Stimulated activated memory B cell treated with anti-CD40 and anti-IgM and Interleukin-4, amounts not matched to agents 10 μg/mL and 1 μg/mL and 100 μg/mL, for 72 hours (primary cell): Measurements from ENCODE around the gene SPACDR.

Source experiments
- ATAC-seq: fragments of 150-1000 bp; cut with Tn5 transposase; 2 replicates; pipeline ENCODE4 v1.10.0; 2021
- H3K27ac Mint-ChIP-seq: one replicate; pipeline ENCODE4 v1.8.0; 2022; ENCODE audit warnings: mild to moderate bottlenecking, mixed read lengths
- H3K27me3 Mint-ChIP-seq: one replicate; pipeline ENCODE4 v1.8.0; 2022; ENCODE audit warnings: mixed read lengths
- H3K36me3 Mint-ChIP-seq: one replicate; pipeline ENCODE4 v1.8.0; 2022; ENCODE audit warnings: mixed read lengths
- H3K4me1 Mint-ChIP-seq: one replicate; pipeline ENCODE4 v1.8.0; 2022; ENCODE audit warnings: mixed read lengths
- H3K4me3 Mint-ChIP-seq: one replicate; pipeline ENCODE4 v1.8.0; 2022; ENCODE audit warnings: mild to moderate bottlenecking, moderate library complexity, mixed read lengths
- H3K9me3 Mint-ChIP-seq: one replicate; pipeline ENCODE4 v1.8.0; 2022; ENCODE audit warnings: mixed read lengths

Gene SPACDR

DNA sequence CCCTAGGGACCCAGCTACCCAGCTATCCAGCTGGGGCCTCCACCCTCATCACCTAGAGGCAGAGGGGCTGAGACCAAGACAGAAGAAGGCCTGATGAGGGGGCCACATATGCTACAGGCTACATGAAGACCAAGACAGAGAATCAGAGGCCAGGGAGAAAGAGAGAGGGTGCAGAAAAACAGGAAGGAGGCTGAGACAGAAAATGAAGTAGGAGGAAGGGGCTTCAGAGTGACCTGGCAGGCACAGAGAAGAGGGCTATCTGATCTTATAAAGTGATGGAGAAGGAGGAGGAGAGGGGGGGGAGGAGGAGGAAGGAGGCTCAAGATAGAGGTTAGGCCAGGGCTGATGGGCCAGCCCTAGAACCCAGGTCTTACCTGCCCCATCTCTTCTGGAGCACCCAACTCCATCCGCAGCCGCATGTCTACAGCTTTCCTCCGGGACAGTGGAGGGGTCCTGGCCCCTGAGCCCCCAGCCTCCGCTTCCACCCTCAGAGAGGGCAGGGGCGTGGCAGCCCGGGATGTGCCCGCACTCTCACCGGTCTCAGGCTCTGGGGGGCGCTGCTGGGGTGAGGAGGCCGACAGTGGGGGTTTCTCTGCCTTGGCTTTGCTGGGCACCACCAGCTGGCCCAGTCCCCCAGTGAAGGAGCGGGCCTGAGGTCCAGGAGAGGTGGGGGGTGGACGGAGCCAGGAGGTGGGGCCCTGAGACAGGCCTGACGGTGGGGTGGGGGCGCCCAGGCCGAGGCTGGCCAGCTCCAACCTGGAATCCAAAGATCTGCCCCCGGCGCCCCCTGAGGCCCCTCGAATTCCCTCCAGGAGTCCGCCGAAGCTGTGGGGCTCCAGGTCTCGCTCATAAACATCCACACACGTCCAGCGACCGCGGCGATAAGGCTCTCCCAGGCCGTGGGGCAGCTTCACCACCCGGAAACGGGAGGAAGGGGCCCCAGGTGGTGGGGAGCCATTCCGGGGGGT is 13.1 kb upstream of the SPACDR start:
- peaks cover 42% of the 10 kb centered on the region for H3K36me3 Mint-ChIP-seq
- H3K4me1 Mint-ChIP-seq, result peaks cover 50% of the 10 kb centered on the region
- H3K9me3 Mint-ChIP-seq, result no peaks in the 10 kb centered on the region
- H3K27me3 Mint-ChIP-seq, result no peaks in the 10 kb centered on the region
- no peak for ATAC-seq
- peak overlapping the region; percentile 84 for H3K4me3 Mint-ChIP-seq
- peak overlapping the region; percentile 87 for H3K27ac Mint-ChIP-seq

DNA sequence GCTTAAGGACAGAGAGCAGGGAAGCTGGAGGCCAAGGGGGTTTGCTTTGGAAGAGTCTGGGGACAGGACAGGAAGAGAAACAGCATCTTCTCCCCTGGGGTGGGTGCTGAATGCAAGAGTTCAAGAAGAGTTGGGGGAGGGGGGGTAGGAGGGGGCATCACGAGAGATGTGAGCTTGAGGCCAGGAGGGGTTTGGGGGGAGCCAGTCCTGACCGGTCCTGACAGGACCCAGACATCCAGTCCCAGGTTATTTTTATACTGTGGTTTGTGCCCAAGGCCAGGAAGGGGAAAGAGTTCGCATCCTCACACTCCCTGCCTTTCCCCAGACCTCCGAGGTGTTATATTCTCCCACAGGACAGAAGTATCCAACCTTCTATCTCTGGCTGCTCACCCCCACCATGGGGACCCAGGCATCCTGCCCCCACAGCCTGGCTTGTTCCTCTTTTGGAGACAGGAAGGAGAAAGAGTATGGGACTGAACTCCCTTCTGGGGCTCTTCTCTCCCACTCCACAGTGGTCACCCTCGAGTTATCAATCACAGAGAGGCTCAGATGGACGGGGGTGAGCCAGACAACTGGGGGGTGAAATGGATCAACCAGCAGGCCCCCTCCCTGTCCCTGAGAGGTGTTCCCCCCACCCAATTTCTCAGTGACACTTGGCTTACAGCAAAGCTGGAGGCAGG is 12.2 kb upstream of the SPACDR start:
- H3K27ac Mint-ChIP-seq, result peak overlapping the region; percentile 87
- H3K27me3 Mint-ChIP-seq, result no peaks in the 10 kb centered on the region
- H3K4me1 Mint-ChIP-seq, result peaks cover 56% of the 10 kb centered on the region
- no peaks in the 10 kb centered on the region for H3K9me3 Mint-ChIP-seq
- H3K36me3 Mint-ChIP-seq, result peaks cover 47% of the 10 kb centered on the region
- ATAC-seq, result no peak
- H3K4me3 Mint-ChIP-seq, result peak overlapping the region; percentile 84

DNA sequence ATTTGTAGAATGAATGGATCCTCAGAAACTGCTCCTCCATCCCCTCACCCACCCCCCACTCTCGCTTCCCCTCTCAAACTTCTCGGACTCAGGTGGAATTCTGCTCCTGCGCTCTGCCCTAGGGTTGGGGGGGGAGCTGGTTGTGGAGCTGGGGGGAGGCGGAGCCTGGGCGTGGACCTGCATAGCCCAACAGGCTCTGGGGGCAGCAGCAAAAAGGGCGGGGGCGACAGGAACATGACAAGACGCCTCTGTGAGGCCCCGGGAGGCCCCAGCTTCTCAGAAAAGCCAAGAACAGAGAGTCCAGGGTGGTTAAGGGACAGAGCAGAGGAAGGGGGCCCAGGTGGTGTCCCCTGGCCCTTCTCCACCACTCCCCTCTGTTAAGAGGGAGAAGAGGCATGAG is 11.5 kb upstream of the SPACDR start:
- Mint-ChIP-seq H3K36me3 (peaks cover 50% of the 10 kb centered on the region), H3K4me3 (peak overlapping the region; percentile 84), H3K9me3 (no peaks in the 10 kb centered on the region), H3K27me3 (no peaks in the 10 kb centered on the region), H3K27ac (peak overlapping the region; percentile 87), H3K4me1 (peaks cover 56% of the 10 kb centered on the region)
- no peak for ATAC-seq

DNA sequence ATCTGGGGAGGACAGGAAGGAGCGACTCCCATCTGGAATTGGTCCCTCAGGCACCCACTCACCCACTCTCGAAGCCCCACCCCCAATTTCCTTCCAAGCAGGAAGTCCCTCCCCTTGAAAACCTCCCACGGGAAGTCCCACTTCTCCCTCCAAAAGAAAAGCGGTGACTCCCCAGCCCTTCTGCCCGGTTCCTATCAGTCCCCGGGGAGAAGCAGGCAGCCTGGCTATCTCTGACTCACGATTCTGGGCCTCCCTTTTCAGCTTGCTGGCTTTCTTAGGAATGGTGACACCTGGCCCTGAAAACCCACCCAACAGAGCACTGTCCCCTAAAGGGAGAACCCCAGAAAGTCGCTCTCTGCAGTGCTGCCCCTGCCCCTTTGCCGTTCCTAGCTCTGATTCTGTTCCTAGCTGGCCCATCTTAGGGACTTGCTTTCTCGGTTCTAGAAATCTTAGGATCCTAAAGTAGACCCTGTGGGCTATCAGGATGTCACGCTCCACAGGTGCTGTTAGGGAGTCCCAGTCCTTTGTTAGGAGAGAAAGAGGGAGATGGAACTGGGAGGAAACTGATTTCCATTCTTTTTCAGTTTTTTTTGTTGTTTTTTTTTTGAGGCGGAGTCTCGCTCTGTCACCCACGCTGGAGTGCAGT is 8.9 kb upstream of the SPACDR start:
- Mint-ChIP-seq H3K27ac (peak overlapping the region; percentile 83), H3K4me1 (peaks cover 56% of the 10 kb centered on the region), H3K9me3 (no peaks in the 10 kb centered on the region), H3K36me3 (peaks cover 51% of the 10 kb centered on the region), H3K4me3 (peak overlapping the region; percentile 59), H3K27me3 (no peaks in the 10 kb centered on the region)
- ATAC-seq, result peak; percentile 10

DNA sequence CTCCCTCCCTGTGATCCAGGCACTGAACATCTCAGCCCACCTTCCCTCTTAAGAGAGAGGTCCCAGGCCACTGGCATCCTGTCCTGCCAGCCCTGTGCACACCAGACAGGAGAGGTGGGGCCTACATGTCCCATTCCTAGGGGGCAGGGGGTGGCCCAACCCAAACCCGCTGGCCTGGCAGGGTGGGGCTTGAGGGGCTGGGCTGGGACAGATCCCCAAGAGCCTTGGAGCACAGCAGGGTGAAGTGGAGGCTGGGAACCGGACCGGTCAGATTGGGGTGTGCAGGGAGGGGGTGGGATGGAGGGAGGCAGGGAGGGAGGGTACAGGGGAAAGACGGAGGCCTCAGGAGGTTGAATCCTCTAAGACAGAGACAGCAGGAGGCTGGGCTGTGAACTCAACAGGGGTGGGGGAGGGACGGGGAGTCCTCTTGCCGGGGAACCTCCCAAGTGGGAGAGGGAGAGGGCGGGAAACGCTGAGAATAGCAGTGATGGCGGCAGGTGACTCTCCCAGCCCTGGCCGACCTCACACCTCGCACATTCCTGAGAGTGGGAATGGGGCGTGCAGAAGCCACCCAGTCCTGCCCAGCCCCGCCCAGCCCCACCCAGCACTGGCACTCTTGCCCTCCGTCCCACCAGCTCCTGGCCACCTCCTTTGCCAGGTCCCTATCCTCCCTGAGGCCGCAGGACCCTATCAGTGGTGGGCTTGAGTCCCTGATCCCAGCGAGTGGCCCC is 8.2 kb upstream of the SPACDR start:
- no peaks in the 10 kb centered on the region for H3K9me3 Mint-ChIP-seq
- no peaks in the 10 kb centered on the region for H3K27me3 Mint-ChIP-seq
- no peak for ATAC-seq
- H3K27ac Mint-ChIP-seq, result peak overlapping the region; percentile 83
- peaks cover 56% of the 10 kb centered on the region for H3K4me1 Mint-ChIP-seq
- peak overlapping the region; percentile 59 for H3K4me3 Mint-ChIP-seq
- H3K36me3 Mint-ChIP-seq, result peaks cover 51% of the 10 kb centered on the region

DNA sequence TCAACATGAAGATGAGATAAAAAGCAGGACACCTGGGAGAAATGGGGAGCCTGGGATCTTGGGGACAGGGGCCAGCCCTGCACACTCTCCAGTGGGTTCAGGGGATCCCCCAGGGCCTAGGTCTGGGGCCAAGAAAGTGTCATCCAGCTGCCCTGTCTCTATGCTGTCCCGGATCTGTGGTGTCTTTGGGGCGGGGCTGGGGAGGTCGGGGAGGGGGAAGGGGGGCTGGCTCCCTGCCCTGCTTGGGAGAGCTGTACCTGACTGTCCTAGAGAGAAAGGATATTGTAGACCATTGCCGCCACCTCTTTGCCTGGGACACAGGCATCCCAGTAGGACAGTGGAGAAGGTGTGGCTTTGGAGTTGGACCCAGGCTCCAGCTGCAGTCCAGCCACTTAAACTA is 7.0 kb upstream of the SPACDR start:
- Mint-ChIP-seq H3K27me3 (no peaks in the 10 kb centered on the region), H3K4me3 (no peak overlapping the region), H3K27ac (no peak overlapping the region), H3K4me1 (peaks cover 54% of the 10 kb centered on the region), H3K9me3 (no peaks in the 10 kb centered on the region), H3K36me3 (peaks cover 53% of the 10 kb centered on the region)
- ATAC-seq, result no peak

DNA sequence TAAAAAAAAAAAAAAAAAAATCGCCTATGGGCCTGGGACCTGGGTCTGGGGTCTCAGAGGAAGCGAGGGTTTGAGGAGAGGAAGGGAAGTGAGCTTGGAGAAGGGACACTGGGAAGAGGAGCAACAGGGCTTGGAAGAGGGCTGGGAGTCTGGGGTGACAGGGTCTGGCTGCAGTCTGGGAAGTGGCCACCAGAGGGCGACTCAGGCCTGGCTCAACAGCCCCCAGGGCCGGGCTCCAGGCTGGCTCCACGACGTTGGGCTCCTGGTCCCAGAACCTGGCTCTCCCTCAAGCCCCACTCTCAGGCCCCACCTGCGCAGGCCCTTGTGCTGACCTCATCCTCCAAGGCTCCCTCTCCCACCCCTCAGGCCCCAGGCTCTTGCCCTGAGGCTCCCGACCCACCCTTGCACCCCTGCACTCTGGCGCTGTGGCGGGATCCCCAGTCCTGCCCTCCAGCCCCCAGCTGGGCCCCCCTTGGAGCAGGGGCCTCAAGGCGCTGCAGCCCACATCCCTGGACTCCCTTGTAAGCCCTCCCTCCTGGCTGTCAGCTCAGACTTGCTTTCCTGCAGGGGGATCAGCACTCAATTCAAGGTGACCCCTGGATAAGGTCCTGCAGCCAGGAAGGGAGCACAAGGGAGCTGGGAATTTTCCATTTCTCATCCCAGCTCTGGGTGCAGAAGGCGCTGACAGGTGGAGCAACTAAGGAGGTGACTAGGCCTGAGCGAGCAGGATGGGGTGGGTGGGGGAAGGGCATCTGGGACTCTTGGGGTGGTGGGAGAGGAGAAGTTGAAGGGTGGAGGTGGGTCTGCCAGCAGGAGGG is 5.4 kb upstream of the SPACDR start:
- ATAC-seq, result peak; percentile 78
- Mint-ChIP-seq H3K27ac (no peak overlapping the region), H3K4me3 (no peak overlapping the region), H3K9me3 (no peaks in the 10 kb centered on the region), H3K4me1 (peaks cover 43% of the 10 kb centered on the region), H3K36me3 (peaks cover 48% of the 10 kb centered on the region), H3K27me3 (no peaks in the 10 kb centered on the region)

DNA sequence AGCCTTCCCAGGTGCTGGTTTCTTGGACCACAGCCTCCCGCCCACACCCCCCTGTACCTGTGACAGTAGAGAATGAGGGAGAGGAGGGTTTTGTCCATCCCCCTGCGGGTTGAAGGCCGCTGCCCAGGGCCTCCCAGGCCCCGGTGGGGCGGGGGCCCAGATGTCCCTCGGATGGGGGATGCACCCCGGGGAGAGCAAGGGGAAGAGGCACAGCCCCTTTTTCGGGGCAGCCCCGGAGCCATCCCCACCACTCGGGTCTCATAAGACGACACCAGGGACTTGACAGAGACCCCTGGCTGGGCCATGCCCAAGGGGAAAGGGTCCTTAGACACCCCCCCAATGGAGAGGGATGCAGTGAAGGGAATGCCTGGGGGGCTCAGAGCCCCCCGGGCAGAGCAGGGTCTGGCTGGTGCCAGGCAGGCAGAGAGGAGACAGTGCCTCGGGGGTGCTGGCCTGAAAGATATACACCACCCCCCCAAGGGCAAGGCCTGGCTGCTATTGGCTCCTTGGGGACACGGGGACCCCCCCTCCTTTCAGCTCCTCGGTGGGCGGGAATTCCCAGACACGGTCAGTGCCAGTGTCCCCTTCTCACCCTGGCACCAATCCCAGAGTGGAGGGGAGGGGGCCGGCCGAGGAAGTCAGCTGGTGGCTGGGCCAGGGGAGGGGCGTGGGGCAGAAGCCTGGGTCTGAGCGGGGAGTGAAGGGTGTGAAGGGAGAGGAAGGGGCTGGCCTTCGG is 3.7 kb upstream of the SPACDR start:
- no peaks in the 10 kb centered on the region for H3K9me3 Mint-ChIP-seq
- H3K36me3 Mint-ChIP-seq, result peaks cover 44% of the 10 kb centered on the region
- no peak overlapping the region for H3K4me3 Mint-ChIP-seq
- peaks cover 26% of the 10 kb centered on the region for H3K4me1 Mint-ChIP-seq
- no peaks in the 10 kb centered on the region for H3K27me3 Mint-ChIP-seq
- ATAC-seq, result no peak
- H3K27ac Mint-ChIP-seq, result no peak overlapping the region

DNA sequence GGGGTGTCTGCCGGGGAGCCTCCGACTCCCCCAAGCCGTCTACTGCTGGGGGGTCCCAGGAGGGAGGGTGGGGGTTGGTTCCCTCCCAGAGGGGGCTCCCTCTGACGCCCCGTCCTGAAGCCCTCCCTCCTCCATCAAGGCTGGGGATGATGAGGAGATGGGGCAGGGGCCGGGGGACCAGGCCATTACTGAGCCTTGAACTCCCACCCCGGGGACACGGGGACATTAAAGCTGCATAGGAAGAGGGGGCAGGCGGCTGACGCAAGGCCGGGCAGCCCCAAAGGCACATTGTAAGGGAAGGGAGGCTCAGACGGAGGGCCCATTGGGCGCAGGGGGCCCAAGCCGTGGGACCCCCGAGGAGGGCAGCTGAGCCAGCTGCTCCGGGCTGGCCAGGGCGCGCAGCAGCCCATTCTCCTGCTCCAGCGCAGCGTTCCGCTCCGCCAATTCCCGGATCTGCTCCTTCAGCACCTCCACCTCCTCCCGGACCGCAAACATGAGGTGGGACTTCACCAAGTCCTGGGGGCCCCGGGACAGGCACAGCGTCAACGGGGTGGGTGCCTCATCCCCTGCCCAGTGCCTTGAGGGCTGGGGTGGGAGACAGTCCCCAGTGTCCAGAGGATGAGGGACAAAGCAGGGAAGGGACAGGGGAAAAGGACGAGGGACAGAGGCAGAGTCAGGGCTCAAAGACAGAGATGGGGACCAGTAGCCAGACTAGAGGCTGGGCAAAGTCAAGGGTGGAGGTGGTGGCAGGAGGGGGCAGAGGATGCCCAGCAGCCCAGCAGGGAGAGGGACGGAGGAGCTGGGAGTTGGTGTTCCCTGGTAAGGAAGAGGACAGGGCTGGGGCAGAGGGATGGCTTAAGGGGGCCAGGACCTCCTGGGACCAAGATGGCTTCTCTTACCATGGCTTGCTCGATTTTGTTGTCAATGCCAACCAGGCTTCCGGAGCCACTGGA is 2.9 kb upstream of the SPACDR start:
- H3K36me3 Mint-ChIP-seq, result peaks cover 42% of the 10 kb centered on the region
- peak; percentile 39 for ATAC-seq
- no peak overlapping the region for H3K4me3 Mint-ChIP-seq
- no peaks in the 10 kb centered on the region for H3K27me3 Mint-ChIP-seq
- no peaks in the 10 kb centered on the region for H3K9me3 Mint-ChIP-seq
- H3K4me1 Mint-ChIP-seq, result peaks cover 22% of the 10 kb centered on the region
- H3K27ac Mint-ChIP-seq, result peak overlapping the region; percentile 31

DNA sequence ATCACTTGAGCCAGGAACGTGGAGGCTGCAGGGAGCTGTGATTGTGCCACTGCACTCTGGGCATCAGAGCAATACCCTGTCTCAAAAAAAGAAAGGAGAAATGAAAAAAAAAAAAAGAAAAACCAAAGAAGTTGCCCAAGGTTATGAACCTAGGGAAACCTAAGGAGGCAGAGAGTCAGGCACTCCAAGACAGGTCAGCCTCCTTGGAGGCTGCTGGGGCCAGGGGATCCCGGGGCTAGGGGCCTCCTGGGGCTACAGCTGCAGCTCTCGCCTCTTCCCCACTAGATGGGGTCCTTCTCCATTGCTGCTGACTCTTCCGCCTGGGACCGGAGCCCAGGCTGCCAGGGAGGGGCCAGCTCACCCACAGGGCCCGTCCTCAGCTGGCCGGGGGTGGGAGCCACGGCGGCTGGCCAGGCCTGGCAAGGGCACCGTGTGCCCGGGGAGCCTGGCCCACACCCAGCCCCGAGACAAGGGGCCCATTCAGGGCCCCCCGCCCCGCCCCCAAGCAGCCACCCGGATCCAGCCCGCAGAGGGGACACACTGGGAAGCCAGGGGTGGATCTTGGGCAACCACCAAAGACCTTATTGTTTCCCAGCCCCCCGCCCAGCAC is 1.7 kb upstream of the SPACDR start:
- no peaks in the 10 kb centered on the region for H3K27me3 Mint-ChIP-seq
- H3K36me3 Mint-ChIP-seq, result peaks cover 38% of the 10 kb centered on the region
- peaks cover 18% of the 10 kb centered on the region for H3K4me1 Mint-ChIP-seq
- ATAC-seq, result no peak
- no peaks in the 10 kb centered on the region for H3K9me3 Mint-ChIP-seq
- no peak overlapping the region for H3K4me3 Mint-ChIP-seq
- H3K27ac Mint-ChIP-seq, result no peak overlapping the region

DNA sequence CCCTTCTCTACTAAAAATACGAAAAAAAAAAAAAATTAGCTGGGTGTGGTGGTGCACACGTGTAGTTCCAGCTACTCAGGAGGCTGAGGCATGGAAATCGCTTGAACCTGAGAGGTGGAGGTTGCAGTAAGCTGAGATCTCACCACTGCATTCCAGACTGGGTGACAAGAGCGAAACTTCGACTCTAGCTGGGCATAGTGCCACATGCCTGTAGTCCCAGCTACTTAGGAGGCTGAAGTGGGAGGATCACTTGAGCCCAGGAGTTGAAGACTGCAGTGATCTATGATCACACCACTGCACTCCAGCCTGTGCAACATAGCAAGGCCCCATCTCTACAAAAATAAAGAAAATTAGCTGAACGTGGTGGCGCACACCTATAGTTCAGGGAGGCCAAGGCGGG is 1.2 kb upstream of the SPACDR start:
- no peak overlapping the region for H3K27ac Mint-ChIP-seq
- no peaks in the 10 kb centered on the region for H3K27me3 Mint-ChIP-seq
- peaks cover 35% of the 10 kb centered on the region for H3K36me3 Mint-ChIP-seq
- no peaks in the 10 kb centered on the region for H3K9me3 Mint-ChIP-seq
- ATAC-seq, result no peak
- H3K4me1 Mint-ChIP-seq, result peaks cover 18% of the 10 kb centered on the region
- H3K4me3 Mint-ChIP-seq, result no peak overlapping the region

DNA sequence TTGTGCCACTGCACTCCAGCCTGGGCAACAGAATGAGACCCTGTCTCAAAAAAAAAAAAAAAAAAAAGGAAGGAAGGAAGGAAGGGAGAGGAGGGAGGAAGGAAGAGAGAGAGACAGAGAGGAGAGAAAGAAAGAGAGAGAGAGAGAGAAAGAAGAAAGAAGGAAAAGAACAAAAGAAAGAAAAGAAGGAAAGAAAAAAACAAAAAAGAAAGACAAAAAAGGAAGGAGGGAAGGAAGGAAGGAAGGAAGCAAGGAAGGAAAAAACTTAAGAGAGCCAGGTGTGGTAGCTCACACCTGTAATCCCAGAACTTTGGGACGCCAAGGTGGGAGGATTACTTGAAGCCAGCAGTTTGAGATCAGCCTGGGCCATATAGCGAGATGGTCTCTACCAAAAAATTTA is 731 bp upstream of the SPACDR start:
- H3K4me3 Mint-ChIP-seq, result no peak overlapping the region
- no peak overlapping the region for H3K27ac Mint-ChIP-seq
- no peak for ATAC-seq
- H3K9me3 Mint-ChIP-seq, result no peaks in the 10 kb centered on the region
- H3K4me1 Mint-ChIP-seq, result peaks cover 18% of the 10 kb centered on the region
- H3K36me3 Mint-ChIP-seq, result peaks cover 35% of the 10 kb centered on the region
- H3K27me3 Mint-ChIP-seq, result no peaks in the 10 kb centered on the region
